HFFc6 (cell line): ENCODE data around the gene CCL23. TPM values are rescaled to one million over a fixed set of nuclear protein-coding genes. Genes with fewer than 3 reads are reported as not detected.

ENCODE experiments used
- DNase-seq: peaks from one replicate; pipeline ENCODE4 v3.0.0-alpha.2; 2018
- H3K27ac Mint-ChIP-seq: 2 replicates; pipeline ENCODE4 v1.8.0; 2020; ENCODE audit warnings: mild to moderate bottlenecking, mixed read lengths
- H3K27me3 Mint-ChIP-seq: 2 replicates; pipeline ENCODE4 v1.8.0; 2021; ENCODE audit warnings: mild to moderate bottlenecking, moderate library complexity, mixed read lengths; ENCODE audit not compliant: insufficient read depth
- H3K36me3 Mint-ChIP-seq: 2 replicates; pipeline ENCODE4 v1.8.0; 2021; ENCODE audit warnings: low read depth, mixed read lengths
- H3K4me1 Mint-ChIP-seq: 2 replicates; pipeline ENCODE4 v1.8.0; 2020; ENCODE audit warnings: low read depth, mixed read lengths
- H3K4me3 Mint-ChIP-seq: 2 replicates; pipeline ENCODE4 v1.8.0; 2020; ENCODE audit warnings: mild to moderate bottlenecking, moderate library complexity, mixed read lengths
- H3K9me3 Mint-ChIP-seq: 2 replicates; pipeline ENCODE4 v1.8.0; 2020; ENCODE audit warnings: mild to moderate bottlenecking, mixed read lengths
- CTCF ChIP-seq: fragments of 200-600 bp; sonication (generic); IDR thresholded peaks from 2 replicates; pipeline ENCODE4 v1.5.0; 2021; ENCODE audit warnings: antibody characterized with exemption, mild to moderate bottlenecking
- total RNA-seq, 6 experiments: library from RNA; stranded (reverse); fragmentation: NEBNext Ultra II Directional; extraction: Animal tissue kit (Norgen Biotek cat#: 25700); gene quantifications; 2 replicates in 1 of 6; 3 replicates in 5 of 6; pipeline ENCODE4 v1.2.3, GENCODE V29; 2021

CCL23 gene
- total RNA-seq, 6 experiments from 2014 or later: not detected

GRCh38 chr17:35969558-35970380 is 48.0 kb downstream of the CCL23 start:
- peak; percentile 92 for TF ChIP-seq CTCF
- Mint-ChIP-seq H3K36me3 (no peaks in the 10 kb centered on the region), H3K4me1 (peaks cover 15% of the 10 kb centered on the region), H3K4me3 (no peak overlapping the region), H3K27me3 (peaks cover 20% of the 10 kb centered on the region), H3K27ac (no peak overlapping the region), H3K9me3 (no peaks in the 10 kb centered on the region)
- DNase-seq: peak; percentile 68

- Mint-ChIP-seq H3K9me3 (no peaks in the 10 kb centered on the region), H3K36me3 (no peaks in the 10 kb centered on the region), H3K4me1 (peaks cover 8% of the 10 kb centered on the region), H3K27me3 (peaks cover 20% of the 10 kb centered on the region), H3K4me3 (no peak overlapping the region), H3K27ac (no peak overlapping the region)
- TF ChIP-seq CTCF: no peak
- DNase-seq: no peak
Observed at GRCh38 chr17:35968520-35969054, 49.2 kb downstream of the CCL23 start.

GRCh38 chr17:35965272-35965671 is 52.5 kb downstream of the CCL23 start:
- no peaks in the 10 kb centered on the region for H3K9me3 Mint-ChIP-seq
- DNase-seq: no peak
- no peaks in the 10 kb centered on the region for H3K36me3 Mint-ChIP-seq
- no peaks in the 10 kb centered on the region for H3K4me1 Mint-ChIP-seq
- H3K27ac Mint-ChIP-seq: no peak overlapping the region
- H3K27me3 Mint-ChIP-seq: peaks cover 15% of the 10 kb centered on the region
- H3K4me3 Mint-ChIP-seq: no peak overlapping the region
- TF ChIP-seq CTCF: no peak

- no peaks in the 10 kb centered on the region for H3K9me3 Mint-ChIP-seq
- no peak overlapping the region for H3K4me3 Mint-ChIP-seq
- H3K4me1 Mint-ChIP-seq: no peaks in the 10 kb centered on the region
- TF ChIP-seq CTCF: no peak
- no peak for DNase-seq
- no peak overlapping the region for H3K27ac Mint-ChIP-seq
- H3K27me3 Mint-ChIP-seq: peaks cover 15% of the 10 kb centered on the region
- no peaks in the 10 kb centered on the region for H3K36me3 Mint-ChIP-seq
Observed at GRCh38 chr17:35963663-35964062, 54.1 kb downstream of the CCL23 start.

Other genes starting within 250 kb of the CCL23 start
- not detected for gene MMP28, start 222.3 kb downstream of the CCL23 start, total RNA-seq
- gene TAF15, start 208.5 kb downstream of the CCL23 start, total RNA-seq: 100 to 1,000 TPM; 132 to 170 (median 146) TPM
- not detected for gene HEATR9, start 149.1 kb downstream of the CCL23 start, total RNA-seq
- gene CCL5, start 137.6 kb downstream of the CCL23 start, total RNA-seq: under 1 TPM in 1 of 6 experiments, not detected in 5; 0.19 TPM
- gene RDM1, start 87.2 kb downstream of the CCL23 start, total RNA-seq: under 1 TPM in 4 of 6 experiments, not detected in 2; 0.23 to 0.76 (median 0.53) TPM
- not detected for gene LYZL6, start 74.3 kb downstream of the CCL23 start, total RNA-seq
- not detected for gene CCL16, start 36.5 kb downstream of the CCL23 start, total RNA-seq
- gene CCL14, start 31.2 kb downstream of the CCL23 start, total RNA-seq: not detected
- gene CCL15, start 16.4 kb downstream of the CCL23 start, total RNA-seq: not detected
- not detected for gene CCL18, start 46.3 kb upstream of the CCL23 start, total RNA-seq
- not detected for gene CCL3, start 72.2 kb upstream of the CCL23 start, total RNA-seq
- gene CCL4, start 85.9 kb upstream of the CCL23 start, total RNA-seq: not detected
- 1 to 10 TPM in 2 of 6 experiments, under 1 TPM in 4; 0.54 to 1.3 (median 0.80) TPM for gene TBC1D3B, start 158.7 kb upstream of the CCL23 start, total RNA-seq
- under 1 TPM in 5 of 6 experiments, not detected in 1; 0.17 to 0.66 (median 0.46) TPM for gene CCL3L1, start 178.8 kb upstream of the CCL23 start, total RNA-seq
- gene CCL4L2, start 193.1 kb upstream of the CCL23 start, total RNA-seq: not detected
- under 1 TPM in 2 of 6 experiments, not detected in 4; 0.24 to 0.28 TPM for gene TBC1D3I, start 246.6 kb upstream of the CCL23 start, total RNA-seq